Renal pelvis (tissue), 4 donors: Measurements from ENCODE around the gene ZNF160. TPM values are rescaled to one million over a fixed set of nuclear protein-coding genes. Genes with fewer than 3 reads are reported as not detected.
"Not testable (repeated sequence)": the region's sequence is repeated elsewhere in the genome, so short reads cannot be mapped to it uniquely, and the experiment has no call there.

Experiments
- DNase-seq: peaks from one replicate; pipeline ENCODE4 v3.0.0-alpha.2; 2013
- polyA plus RNA-seq, 3 donors: library from polyadenylated mRNA; unstranded; fragments of 120-200 nt; gene quantifications; one replicate each; pipeline ENCODE4 v1.2.1, GENCODE V29; 2013; ENCODE audit not compliant: insufficient read length in 3 of 3

ZNF160 gene
- polyA plus RNA-seq, 3 donors: 32.7 to 90.1 (median 64.5) TPM

GRCh38 chr19:53034948-53035675 is 68.1 kb downstream of the ZNF160 start:
- no peak for DNase-seq

- no peak for DNase-seq
These were observed 69.2 kb downstream of the ZNF160 start for GRCh38 chr19:53034054-53034453.

- DNase-seq: not testable (repeated sequence)
These were observed 74.9 kb downstream of the ZNF160 start for GRCh38 chr19:53028306-53028705.

- no peak for DNase-seq
These were observed 83.5 kb downstream of the ZNF160 start for GRCh38 chr19:53019684-53020083.

Other genes starting within 250 kb of the ZNF160 start
- gene ZNF468, start 245.8 kb downstream of the ZNF160 start, polyA plus RNA-seq: 10 to 100 TPM; 31.6 to 51.7 (median 47.3) TPM
- gene ZNF320, start 205.8 kb downstream of the ZNF160 start, polyA plus RNA-seq: 10 to 100 TPM; 23.8 to 52.1 (median 45.3) TPM
- 10 to 100 TPM; 11.3 to 20.1 (median 13.6) TPM for gene ZNF888, start 180.0 kb downstream of the ZNF160 start, polyA plus RNA-seq
- gene ZNF816, start 140.5 kb downstream of the ZNF160 start, polyA plus RNA-seq: 10 to 100 TPM; 14.8 to 18.5 (median 18.2) TPM
- under 1 TPM in 2 of 3 donors, not detected in 1; 0.14 to 0.40 TPM for gene ERVV-1, start 89.5 kb downstream of the ZNF160 start, polyA plus RNA-seq
- gene ERVV-2, start 58.7 kb downstream of the ZNF160 start, polyA plus RNA-seq: under 1 TPM; 0.09 to 0.31 (median 0.13) TPM
- gene ZNF415, start 29.5 kb upstream of the ZNF160 start, polyA plus RNA-seq: 10 to 100 TPM; 22.0 to 27.9 (median 24.5) TPM
- 10 to 100 TPM in 2 of 3 donors, 1 to 10 TPM in 1; 8.6 to 18.0 (median 13.4) TPM for gene ZNF347, start 55.6 kb upstream of the ZNF160 start, polyA plus RNA-seq
- gene ZNF665, start 89.9 kb upstream of the ZNF160 start, polyA plus RNA-seq: 10 to 100 TPM in 1 of 3 donors, 1 to 10 TPM in 2; 6.0 to 10.7 (median 9.7) TPM
- gene ZNF677, start 151.5 kb upstream of the ZNF160 start, polyA plus RNA-seq: 10 to 100 TPM; 37.9 to 58.8 (median 55.3) TPM
- gene VN1R2, start 154.9 kb upstream of the ZNF160 start, polyA plus RNA-seq: not detected
- gene VN1R4, start 164.3 kb upstream of the ZNF160 start, polyA plus RNA-seq: not detected
- 1 to 10 TPM; 7.7 to 9.8 (median 8.1) TPM for gene ZNF845, start 230.3 kb upstream of the ZNF160 start, polyA plus RNA-seq